Stimulated activated CD4-positive, alpha-beta T cell treated with anti-CD3 and anti-CD28 coated beads, TNF-alpha, amount 100 ng/mL, for 48 hours (primary cell): ENCODE measurements around the gene HPCAL1.
A peak's percentile ranks its signal among the peaks of the same experiment; 100 is the strongest.
"Not testable (repeated sequence)": the region's sequence is repeated elsewhere in the genome, so short reads cannot be mapped to it uniquely, and the experiment has no call there.

Experiments
- DNase-seq, 3 donors: peaks; one replicate each; pipeline ENCODE4 v3.0.0-alpha.2; 2020; ENCODE audit warnings: low read depth in 3 of 3

Gene HPCAL1

DNA sequence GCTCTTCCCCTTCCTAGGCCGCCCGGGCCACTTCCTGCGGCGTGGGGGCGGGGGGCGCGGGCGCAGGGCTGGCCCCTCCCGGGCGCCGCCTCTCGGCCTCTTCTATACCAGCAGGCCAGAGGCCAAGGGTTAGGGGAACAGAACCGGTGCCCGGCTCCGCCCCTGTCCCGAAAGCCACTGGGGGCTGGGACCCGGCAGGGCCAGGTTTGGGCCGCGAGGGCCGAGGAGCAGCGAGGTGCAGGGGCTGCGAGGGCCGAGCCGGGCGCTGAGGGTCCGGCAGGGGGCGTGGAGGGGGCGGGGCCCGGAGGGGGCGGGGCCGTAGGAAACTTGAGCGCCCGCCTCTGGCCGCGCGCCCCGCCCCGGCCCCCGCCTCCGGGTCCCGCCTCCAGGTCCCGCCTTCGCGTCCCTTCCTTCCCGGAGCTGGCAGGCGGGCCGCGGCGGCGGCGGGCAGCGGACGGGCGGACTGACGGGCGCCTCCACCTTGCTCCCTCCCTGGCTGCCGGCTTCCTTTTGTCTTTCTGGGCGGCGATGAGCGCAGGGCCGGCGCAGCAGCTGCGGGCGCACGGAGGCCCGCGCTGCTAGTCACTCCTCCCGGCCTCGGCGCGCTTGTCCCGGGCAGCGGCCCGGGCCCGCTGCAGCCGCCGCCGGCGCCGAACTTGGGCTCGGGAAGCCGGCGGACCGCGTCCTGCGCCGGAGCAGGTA, at the start of gene HPCAL1:
TSS of gene HPCAL1 (plus strand) at position 426 of the 702 bp plus-strand sequence. CDS start 116,854 bp downstream, outside the sequence.
- peak; percentile 64 to 80 (median 68) for DNase-seq

DNA sequence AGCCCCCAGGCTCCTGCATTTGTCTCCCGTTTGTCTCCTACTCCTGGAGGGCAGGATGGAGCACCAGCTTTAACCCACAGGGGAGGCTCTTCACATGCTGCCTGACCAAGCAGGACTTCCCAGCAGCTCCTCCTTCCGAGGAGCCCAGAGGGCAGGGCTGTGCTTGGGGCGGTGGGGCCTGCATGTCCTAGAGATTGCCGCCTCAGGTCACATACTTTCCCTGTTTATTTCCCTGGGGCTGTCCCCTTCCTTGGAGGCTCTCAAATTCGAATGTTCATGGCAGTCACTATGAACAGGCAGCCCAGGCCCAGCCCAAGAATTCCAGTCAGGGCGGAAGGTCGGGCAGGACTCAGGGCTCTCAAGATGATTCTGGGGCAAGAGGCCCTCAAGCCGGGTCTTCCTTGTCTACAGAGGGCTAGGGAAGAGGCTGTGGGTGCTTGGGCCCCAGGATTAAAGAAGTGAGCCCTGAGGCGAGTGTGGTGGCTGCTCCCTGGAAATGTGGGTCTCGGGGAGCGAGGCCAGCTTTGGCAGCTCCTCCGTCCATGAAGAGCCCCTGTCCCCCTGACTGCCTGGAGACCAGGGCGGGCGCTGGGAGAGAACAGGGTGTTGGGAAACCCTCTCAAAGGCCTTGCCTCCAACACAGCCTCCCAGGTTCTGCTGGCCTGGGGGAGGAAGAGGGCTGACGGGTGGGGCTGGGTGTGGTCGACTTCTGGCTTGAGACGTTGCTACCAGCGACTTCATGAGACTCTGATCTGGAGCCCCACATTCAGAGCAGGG, 48.9 kb upstream of the HPCAL1 start:
- no peak for DNase-seq

DNA sequence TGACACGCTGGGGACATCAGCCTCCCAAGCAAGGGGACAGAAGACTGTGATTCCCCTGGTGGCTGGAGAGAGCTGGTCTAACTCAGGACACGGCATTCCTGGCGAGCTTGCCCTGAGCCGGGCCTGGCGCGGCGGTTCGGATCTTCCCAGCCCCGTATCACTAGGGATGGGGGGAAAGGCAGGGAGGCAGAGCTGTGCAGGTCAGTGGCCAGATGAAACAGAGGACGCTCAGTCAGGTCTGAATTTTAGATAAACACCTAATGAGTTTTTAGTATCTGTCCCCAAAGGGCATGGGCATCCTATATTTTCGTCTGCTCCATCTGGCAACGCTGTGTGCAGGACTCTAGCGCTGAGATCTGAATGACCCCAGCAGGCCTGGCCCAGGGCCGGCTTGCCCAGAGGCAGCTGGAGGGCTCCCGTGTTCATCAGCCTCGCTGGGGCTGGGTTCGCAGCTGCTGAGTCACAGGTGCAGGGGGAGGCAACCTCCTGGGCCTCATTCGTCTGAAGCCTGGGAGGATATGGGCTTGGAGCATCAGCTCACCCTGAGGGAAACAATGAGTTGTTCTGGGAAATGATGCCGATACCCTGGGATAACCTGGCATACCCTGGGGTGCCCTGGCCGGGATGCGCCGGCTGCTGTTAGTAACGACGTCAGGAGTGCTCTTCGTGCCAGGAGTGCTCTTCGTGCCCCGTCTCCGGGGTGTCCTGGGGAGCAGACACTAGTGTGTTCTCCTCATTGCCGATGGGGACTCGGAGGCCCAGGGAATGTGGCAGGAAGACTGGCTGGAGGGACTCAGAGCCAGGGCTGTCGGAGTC, 48.1 kb upstream of the HPCAL1 start:
- no peak for DNase-seq

DNA sequence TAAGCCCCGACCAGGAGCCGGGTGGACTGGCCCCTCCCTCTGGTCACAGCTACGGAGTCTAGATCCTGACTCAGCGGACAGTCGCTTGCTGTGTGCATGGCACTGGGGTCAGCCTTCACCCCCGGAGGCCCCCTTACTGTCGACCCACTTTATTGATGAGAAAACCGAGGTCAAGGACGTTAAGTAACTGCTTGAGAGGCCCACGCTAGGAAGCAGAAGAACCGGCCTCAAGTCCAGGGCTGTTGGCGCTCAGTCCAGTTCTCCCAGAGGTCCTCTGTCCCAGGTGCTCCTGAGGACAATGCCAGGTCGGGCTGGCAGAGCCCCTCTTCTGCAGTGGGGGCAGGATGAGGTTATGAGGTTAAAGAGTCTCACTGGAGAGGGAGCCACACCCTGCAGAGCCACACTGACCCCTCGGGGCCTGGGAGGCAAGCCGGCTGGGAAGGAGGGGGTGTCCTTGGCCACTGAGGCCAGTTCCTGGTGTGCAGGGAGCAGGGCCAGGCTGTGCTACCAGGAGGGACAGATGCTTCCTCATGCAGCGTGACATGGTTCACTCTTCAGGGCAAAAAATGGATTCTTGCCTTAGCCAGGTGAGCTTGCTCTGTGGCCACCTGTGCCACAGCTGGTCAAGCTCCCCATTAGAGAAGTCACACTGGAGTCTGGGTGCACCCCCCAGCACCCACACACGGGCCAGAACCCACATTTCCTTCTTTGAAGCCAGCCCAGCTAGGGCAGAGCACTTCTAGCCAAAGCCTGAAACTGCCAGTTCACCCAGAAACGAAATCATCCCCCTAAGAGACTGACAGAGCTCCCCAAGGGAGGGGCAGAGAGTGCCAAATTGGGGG, 47.3 kb upstream of the HPCAL1 start:
- no peak for DNase-seq

DNA sequence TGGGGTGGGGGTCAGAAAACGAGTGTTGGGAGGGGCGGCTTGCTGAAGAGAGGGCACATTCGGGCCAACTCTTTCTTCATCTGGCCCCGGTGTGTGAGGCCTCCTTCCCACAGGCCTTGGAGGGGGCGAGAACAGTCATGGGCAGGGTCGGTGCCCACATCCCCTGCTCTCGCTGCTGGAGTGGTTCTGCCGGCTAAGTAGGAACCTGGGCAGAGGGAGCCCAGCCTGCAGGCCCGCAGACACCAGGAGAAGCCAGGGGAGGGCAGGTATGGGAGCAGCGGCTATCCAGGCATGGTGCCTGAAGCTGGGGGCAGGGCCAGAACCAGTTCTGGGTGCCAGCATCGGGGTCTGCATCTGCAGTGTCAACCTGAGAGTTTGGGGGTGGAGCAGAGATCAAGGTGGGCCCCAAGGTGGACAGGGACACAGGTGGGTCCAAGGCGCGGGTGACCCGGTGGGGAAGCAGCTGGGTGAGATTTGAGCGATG, 46.6 kb upstream of the HPCAL1 start:
- no peak for DNase-seq

DNA sequence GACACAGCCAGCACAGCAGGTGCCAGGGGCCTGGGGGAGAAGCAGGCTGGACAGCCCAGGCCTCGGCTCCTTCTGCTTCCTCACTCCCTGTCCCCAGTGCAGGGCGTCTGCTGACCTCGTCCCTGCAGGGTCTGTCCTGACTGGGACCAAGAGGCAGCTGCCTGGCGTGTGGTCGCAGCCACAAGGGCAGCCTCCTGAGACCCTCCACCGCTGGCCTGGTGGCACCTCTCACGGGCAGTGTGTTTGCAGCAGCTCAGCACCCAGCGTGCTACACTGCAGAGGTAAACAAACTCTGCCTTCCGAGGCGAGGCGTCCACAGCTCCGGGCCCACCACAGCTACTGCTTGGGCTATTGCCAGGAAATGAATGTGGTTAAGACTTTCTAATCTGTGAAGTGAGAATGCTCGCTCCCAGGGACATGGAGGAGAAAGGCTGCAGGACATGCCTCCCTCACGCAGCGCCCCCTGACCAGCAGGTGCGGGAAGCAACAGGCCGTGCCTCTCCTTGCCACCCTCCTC, 46.1 kb upstream of the HPCAL1 start:
- DNase-seq = no peak

DNA sequence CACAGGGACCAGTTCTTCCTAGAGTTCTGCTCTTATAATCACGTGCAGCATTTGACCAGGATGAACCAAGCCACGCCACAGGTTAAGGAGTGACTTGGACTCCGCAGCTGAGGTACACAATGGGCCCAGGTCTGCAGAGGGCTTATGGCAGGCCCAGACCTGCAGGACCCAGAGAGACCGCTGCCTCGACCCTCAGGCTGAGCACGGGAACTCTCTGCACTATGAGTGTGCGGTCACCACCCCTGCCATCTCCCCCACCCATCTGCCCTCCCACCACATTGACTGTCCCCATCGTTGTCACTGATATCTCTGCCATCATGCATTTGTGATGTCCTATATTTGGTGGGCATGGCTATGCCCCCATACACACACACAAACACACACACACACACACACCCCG, 45.7 kb upstream of the HPCAL1 start:
- no peak for DNase-seq

DNA sequence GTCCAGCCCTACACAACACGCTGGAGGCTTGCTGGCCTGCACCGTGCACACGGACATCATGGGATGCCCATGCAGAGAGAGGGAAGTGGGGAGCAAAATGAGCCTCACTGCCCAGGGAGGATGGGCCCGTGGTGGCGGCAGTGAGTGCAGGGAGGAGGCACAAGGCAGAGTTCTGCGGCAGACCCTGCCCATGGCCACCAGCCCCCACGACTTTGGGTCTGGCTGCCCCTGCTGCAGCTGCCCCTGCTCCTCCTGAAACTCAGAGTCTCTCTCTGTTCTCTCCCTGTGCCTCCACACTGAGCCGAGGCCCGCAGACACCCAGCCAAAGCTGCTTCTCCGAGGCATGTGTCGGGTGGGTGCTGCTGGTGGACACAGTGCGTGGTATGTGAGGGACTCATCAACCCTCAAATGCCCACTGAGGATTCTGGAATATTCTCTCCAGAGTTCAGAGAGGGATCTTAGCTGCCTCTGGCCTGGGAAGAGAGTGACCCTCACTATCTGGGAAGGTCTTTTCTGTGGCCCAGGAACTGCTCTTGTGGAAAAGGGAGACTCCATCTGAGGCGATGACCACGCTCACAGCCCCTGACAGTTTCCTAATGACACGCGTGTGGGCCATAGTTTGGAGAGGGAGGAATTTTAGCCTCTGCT, 45.1 kb upstream of the HPCAL1 start:
- no peak for DNase-seq

DNA sequence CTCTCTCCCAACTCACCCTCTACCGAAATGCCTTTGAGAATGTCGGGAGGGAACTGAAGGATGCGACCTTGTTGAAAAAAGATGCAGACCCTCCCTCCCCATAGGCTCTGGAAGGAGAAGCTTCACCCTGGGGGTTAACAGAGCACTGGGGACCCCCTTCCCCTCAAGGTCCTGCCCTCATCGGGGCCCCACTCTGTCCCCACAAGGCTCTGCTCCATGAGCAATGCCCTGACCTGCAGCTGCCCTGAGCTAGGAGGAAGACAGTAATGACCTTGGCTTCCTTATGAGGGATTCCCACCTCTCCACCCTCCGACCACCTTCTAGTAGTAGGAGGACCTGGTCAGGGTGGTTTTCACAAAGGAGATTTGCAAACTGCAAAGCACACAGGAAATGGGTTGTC, 44.4 kb upstream of the HPCAL1 start:
- no peak for DNase-seq

DNA sequence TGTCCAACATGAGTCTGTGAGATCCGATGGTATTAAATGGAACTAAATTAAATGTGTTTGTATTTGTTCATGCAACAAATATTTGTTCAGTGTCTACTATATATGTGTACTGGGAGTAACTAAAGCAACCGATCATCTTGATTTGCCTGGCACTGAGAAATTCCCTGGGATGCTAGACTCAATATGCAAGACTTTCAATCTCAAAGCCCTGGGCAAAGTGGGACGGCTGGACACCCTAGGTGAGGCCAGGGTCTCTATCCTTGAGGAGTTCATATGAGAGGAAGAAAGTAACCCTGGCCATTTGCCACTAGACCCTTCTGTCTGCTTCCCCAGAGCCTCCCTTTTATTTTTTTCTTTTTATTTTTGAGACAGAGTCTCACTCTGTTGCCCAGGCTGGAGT, 44.0 kb upstream of the HPCAL1 start:
- no peak for DNase-seq

DNA sequence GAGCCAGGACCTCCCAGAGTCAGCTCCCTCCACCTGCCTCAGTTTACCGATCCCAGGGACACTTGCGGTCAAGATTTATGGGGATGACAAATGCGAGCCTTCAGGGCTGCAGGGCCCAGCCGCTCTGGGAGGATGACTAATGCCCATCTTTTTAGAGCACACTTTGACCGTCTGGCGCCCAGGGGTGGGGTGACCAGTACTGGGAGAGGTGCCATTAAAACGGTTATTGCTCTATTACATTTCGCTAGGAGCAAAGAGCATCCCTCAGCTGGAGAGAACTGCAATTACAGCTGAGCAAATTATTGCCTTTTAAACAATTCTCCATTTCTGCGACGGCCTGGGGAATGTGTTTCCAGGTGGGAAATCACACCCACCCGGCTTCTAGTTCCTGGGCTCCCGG, 42.6 kb upstream of the HPCAL1 start:
- DNase-seq = no peak

DNA sequence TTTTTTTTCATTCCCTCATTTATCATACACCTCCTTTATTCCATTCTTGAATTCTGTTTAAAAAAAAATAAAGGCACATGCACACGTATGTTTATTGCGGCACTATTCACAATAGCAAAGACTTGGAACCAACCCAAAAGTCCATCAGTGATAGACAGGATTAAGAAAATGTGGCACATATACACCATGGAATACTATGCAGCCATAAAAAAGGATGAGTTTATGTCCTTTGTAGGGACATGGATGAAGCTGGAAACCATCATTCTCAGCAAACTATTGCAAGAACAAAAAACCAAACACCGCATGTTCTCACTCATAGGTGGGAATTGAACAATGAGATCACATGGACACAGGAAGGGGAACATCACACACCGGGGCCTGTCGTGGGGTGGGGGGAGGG, 39.2 kb upstream of the HPCAL1 start:
- not testable (repeated sequence) for DNase-seq

DNA sequence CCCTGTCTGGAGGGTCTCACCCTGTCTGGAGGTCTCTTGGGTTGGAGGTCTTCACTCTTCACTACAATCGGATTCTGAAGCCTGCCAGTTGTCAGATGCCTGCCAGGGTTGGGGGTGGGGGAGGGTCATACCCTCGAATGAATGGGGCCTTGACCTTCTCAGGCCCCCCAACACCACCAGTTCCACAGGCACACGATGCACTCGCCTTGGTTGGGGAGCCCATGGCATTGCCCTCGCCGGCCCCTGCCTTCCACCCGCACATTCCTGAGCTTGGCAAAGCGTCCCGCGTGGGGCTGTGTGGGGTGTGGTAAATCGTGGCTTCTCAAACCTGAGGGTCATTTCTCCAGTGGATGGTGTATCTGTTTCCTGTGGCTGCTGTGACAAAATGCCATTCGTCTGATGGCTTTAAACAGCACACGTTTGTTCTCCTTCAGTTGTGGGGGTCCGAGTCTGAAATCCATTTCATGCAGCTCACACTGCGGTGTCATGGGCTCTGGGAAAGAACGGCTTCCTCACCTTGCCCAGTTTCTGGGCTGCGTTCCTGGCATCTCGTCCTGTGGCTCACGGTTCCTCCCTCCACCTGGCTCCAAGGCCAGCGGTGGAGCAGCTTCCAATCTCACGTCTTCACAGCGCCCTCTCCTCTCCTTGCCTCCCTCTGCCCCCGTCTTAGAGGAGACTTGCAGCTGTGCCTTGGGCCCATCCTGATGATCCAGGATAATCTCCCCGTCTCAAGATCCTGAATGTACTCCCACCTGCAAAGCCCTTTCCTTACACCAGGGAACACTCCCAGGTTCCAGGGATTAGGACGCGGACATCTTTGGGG, 38.0 kb upstream of the HPCAL1 start:
- DNase-seq = no peak

DNA sequence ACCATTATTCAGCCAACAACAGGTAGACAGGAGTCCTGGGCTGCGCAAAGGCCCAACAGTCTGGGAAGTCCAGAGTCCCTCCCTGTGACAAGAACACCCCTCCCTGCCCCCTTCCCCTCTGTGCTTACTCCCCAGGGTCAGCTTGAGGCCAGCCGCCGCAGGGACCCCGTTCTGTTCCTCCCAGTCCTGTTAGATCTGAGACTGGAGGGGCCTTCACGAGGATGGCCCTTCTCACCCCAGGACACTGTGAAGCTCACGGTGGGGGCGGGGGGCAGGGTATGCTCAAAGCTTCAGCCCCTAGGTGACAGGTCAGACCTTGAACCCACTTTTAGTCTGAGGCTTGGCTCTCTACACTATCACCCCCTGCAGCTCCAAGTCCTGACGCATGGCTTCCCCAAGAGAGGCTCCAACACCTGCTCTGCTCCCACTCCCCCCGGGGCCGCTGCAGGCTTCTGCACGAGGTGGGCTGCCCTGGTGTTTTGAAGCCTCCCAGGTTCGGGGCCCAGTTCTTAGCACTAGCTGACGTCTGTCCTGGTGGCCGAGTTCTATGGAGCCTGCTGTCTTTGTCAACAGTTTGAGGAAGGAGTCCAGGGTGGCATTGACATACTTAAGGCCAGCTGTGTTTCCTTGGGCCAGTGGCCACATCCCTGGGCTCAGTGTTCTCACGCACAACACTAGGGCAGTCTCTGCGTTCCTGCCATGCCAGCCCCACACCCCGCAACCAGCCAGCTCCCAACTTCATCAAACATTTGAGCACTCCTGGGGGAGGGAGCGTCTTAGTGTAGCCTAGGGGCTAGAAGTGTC, 37.2 kb upstream of the HPCAL1 start:
- no peak for DNase-seq

DNA sequence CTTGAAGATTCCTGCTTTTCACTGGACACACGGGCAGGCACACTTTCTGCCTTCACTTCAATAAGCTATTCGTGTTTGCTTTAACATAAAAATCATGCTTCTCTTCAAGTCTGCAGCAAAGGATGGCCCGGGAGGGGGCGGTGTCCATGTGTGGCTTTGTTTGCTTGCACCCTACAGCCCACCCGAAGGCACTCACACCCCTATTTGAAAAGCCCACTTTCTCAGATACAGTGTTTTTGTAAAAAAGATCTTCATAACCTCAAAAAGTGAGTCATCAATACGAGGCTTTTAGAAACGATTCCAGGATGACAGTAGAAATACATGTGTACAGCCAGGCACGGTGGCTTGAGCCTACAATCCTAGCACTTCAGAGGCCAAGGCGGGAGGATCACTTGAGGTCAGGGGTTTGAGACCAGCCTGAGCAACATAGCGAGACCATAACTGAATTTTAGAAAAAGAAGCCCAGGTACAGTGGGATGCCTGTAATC, 36.5 kb upstream of the HPCAL1 start:
- DNase-seq = no peak

DNA sequence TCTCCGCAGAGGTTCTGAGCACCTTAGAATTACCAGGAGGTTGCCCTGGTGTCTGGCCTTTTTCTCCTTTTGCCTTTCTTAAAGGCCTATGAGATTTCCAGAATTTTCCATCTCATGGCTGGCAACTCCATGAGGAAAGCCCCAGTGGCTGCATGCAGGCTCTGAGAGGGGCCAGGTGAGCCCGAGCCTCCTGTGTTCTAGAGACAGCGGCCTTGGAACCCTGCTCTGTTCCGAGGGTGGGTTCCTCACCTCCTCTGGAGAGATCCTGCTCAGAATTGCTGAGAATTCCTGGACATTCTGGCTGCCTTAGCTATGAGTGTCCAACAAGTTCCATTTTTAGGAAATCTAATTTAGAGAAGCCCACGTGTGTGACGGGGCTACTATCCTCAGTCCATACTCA, 35.7 kb upstream of the HPCAL1 start:
- DNase-seq = no peak

DNA sequence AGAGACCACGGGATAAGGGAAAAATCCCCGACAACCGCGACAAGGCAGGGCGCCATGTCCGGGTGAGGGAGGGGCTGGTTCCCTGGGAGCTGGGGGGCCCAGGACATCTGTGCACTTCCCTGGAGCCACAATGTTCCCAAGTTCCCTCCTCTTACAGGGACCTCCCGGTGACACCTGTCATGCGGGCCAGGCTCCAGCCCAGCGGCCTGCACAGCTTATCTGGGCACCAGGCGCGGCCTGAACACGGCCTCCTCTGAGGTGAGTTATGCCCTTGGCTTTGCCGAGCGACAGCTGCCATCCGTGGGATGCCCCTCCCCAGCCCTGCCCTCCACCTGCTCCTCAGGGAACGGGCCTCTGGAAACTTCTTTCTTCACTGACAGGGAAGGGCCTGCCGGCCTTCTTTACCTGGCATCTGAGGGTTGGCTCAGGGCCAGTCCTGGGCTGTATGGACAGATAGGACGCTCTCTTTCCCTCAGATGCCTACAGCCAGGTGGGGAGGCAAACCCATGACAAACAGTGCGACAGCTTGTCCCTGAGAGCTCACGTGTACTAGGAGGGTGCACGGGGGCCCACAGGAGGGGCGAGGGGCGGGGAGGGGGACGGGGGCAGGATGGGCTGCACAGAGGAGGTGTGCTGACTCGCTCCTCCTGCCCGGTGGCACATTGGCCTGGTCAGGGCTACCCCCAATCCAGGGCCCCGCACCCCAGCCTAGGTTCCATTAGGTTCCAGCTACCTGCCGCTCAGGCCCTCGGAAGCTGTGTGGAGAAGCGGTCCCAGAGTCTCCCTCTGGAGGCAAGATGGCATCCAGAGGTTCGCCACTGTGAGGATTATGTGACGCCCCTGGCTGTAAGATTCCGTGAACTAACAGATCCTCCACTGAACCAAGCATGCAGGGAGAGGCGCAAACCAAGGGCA, 34.9 kb upstream of the HPCAL1 start:
- DNase-seq = no peak

DNA sequence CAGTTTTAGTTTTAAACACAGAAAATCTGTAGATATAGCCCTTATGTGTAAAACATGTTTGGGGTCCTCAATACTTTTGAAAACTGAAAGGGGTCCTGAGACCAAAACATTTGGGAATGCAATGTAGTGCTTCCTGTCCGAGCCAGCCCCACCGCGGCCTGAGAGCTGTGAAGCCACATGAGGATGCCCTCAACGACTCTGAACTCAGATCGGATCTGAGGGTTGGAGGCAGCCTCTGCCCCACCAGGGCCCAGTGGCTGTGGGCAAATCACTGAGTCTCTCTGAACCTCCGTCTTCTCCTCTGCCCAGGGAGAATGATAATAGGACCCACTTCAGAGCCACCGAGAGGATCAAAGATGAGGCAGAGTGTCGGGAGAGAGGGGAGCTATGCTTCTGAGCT, 33.4 kb upstream of the HPCAL1 start:
- DNase-seq = no peak
